Nephron (organoid): ENCODE measurements around the gene MLLT1.
"Not testable (repeated sequence)": the region's sequence is repeated elsewhere in the genome, so short reads cannot be mapped to it uniquely, and the experiment has no call there.

Source experiments
- H3K27ac Mint-ChIP-seq, 3 experiments: 2 replicates each; pipeline ENCODE4 v1.8.0; 2020; ENCODE audit warnings: mixed read lengths in 3 of 3, mild to moderate bottlenecking in 2 of 3, moderate library complexity in 1 of 3
- H3K27me3 Mint-ChIP-seq: 2 replicates; pipeline ENCODE4 v1.8.0; 2021; ENCODE audit warnings: low read depth, mild to moderate bottlenecking, moderate library complexity, mixed read lengths
- H3K36me3 Mint-ChIP-seq: 2 replicates; pipeline ENCODE4 v1.8.0; 2020; ENCODE audit warnings: low read depth, mixed read lengths
- H3K4me1 Mint-ChIP-seq: 2 replicates; pipeline ENCODE4 v1.8.0; 2020; ENCODE audit warnings: mixed read lengths
- H3K4me3 Mint-ChIP-seq, 3 experiments: 2 replicates each; pipeline ENCODE4 v1.8.0; 2020; ENCODE audit warnings: mild to moderate bottlenecking in 3 of 3, mixed read lengths in 3 of 3, moderate library complexity in 2 of 3
- H3K9me3 Mint-ChIP-seq: 2 replicates; pipeline ENCODE4 v1.8.0; 2020; ENCODE audit warnings: mixed read lengths
- TF ChIP-seq, protein P1 (sequence below), 3 experiments: fragments of 200-600 bp; sonication (generic); IDR thresholded peaks; one replicate each; pipeline ENCODE4 v1.5.0; 2021; ENCODE audit warnings: antibody characterized with exemption in 3 of 3; ENCODE audit not compliant: unreplicated experiment in 3 of 3

The MLLT1 gene

GRCh38 chr19:6318772-6319171 lies 39.0 kb upstream of the MLLT1 start:
- Mint-ChIP-seq H3K4me3 (no peak overlapping the region), H3K4me1 (no peaks in the 10 kb centered on the region), H3K27me3 (no peaks in the 10 kb centered on the region), H3K27ac (no peak overlapping the region), H3K36me3 (no peaks in the 10 kb centered on the region), H3K9me3 (peaks cover 3% of the 10 kb centered on the region)
- TF ChIP-seq, protein P1, sequence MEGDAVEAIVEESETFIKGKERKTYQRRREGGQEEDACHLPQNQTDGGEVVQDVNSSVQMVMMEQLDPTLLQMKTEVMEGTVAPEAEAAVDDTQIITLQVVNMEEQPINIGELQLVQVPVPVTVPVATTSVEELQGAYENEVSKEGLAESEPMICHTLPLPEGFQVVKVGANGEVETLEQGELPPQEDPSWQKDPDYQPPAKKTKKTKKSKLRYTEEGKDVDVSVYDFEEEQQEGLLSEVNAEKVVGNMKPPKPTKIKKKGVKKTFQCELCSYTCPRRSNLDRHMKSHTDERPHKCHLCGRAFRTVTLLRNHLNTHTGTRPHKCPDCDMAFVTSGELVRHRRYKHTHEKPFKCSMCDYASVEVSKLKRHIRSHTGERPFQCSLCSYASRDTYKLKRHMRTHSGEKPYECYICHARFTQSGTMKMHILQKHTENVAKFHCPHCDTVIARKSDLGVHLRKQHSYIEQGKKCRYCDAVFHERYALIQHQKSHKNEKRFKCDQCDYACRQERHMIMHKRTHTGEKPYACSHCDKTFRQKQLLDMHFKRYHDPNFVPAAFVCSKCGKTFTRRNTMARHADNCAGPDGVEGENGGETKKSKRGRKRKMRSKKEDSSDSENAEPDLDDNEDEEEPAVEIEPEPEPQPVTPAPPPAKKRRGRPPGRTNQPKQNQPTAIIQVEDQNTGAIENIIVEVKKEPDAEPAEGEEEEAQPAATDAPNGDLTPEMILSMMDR (IDR thresholded peaks at IDR 0.05; ENCODE audit: unreplicated experiment in 3 of 3), result no peak

DNA sequence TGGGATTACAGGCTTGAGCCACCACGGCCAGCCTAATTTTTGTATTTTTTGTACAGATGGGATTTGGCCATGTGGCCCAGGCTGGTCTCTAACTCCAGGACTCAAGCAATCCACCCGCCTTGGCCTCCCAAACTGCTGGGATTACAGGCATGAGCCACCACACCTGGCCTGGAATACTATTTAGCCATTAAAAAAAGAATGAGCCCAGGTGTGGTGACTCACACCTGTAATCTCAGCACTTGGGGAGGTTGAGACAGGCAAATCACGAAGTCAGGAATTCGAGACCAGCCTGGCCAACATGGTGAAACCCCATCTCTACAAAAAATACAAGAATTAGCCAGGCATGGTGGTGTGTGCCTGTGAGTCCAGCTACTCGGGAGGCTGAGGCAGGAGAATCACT lies 35.9 kb upstream of the MLLT1 start:
- H3K4me3 Mint-ChIP-seq, H3K9me3 Mint-ChIP-seq, H3K4me1 Mint-ChIP-seq, H3K36me3 Mint-ChIP-seq, H3K27ac Mint-ChIP-seq, H3K27me3 Mint-ChIP-seq: not testable (repeated sequence)

GRCh38 chr19:6313398-6313969 lies 33.7 kb upstream of the MLLT1 start:
- H3K4me3 Mint-ChIP-seq, result no peak overlapping the region
- no peaks in the 10 kb centered on the region for H3K4me1 Mint-ChIP-seq
- H3K9me3 Mint-ChIP-seq, result peaks cover 9% of the 10 kb centered on the region
- no peaks in the 10 kb centered on the region for H3K27me3 Mint-ChIP-seq
- no peak overlapping the region for H3K27ac Mint-ChIP-seq
- TF ChIP-seq, protein P1 (IDR thresholded peaks at IDR 0.05; ENCODE audit: unreplicated experiment in 3 of 3), result no peak
- H3K36me3 Mint-ChIP-seq, result no peaks in the 10 kb centered on the region

- no peaks in the 10 kb centered on the region for H3K4me1 Mint-ChIP-seq
- H3K27ac Mint-ChIP-seq, result no peak overlapping the region
- H3K27me3 Mint-ChIP-seq, result peaks cover 3% of the 10 kb centered on the region
- H3K4me3 Mint-ChIP-seq, result no peak overlapping the region
- H3K36me3 Mint-ChIP-seq, result no peaks in the 10 kb centered on the region
- TF ChIP-seq, protein P1 (IDR thresholded peaks at IDR 0.05; ENCODE audit: unreplicated experiment in 3 of 3), result no peak
- peaks cover 9% of the 10 kb centered on the region for H3K9me3 Mint-ChIP-seq
These were observed 32.2 kb upstream of the MLLT1 start for GRCh38 chr19:6312018-6312417.

DNA sequence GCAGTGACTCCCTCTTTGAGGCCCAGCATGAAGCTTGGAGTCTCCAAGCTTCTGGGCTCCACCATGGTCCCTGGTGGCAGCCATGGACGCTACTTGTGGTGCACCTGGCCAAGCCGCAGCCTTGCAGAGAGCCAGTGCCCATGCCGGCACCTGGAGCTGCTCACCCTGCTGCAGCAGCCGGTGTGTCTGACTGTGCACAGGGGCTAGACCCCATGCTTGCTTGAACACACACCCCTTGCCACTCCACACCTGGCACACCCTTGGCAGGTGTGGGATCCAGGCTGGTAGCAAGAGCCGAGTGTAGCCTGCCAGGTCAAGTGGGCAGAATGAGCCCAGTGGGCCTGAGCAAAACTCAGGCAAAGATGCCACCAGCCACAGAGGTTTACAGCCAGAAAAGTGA lies 18.6 kb upstream of the MLLT1 start:
- H3K4me3 Mint-ChIP-seq, result no peak overlapping the region
- H3K9me3 Mint-ChIP-seq, result peaks cover 19% of the 10 kb centered on the region
- H3K36me3 Mint-ChIP-seq, result peaks cover 4% of the 10 kb centered on the region
- H3K4me1 Mint-ChIP-seq, result no peaks in the 10 kb centered on the region
- TF ChIP-seq, protein P1 (IDR thresholded peaks at IDR 0.05; ENCODE audit: unreplicated experiment in 3 of 3), result no peak
- peaks cover 13% of the 10 kb centered on the region for H3K27me3 Mint-ChIP-seq
- no peak overlapping the region for H3K27ac Mint-ChIP-seq

DNA sequence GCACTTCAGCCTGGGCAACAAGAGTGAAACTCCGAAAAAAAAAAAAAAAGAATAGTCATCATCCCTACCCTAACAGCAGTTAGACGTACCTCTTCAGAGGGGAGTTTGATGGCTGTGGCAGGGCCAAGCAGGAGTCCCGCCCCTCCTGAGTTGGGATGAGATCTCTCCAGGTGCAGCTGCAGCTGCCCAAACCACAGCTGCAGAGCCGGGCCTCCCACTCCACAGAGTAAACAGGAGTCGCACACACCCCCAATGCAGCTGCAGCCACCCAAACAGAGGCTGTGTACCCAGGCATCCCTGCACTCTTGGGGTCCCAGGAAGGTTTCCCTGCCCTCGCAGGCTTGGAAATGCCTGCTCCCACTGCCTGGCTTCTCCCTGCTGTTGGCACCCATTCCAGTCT lies 17.4 kb upstream of the MLLT1 start:
- H3K4me3 Mint-ChIP-seq, result no peak overlapping the region
- no peaks in the 10 kb centered on the region for H3K4me1 Mint-ChIP-seq
- TF ChIP-seq, protein P1 (IDR thresholded peaks at IDR 0.05; ENCODE audit: unreplicated experiment in 3 of 3), result no peak
- peaks cover 9% of the 10 kb centered on the region for H3K27me3 Mint-ChIP-seq
- H3K36me3 Mint-ChIP-seq, result peaks cover 7% of the 10 kb centered on the region
- no peak overlapping the region for H3K27ac Mint-ChIP-seq
- H3K9me3 Mint-ChIP-seq, result peaks cover 25% of the 10 kb centered on the region
